Left lung (tissue), 10 donors: ENCODE results near the gene SERPINI1. TPM values are rescaled to one million over a fixed set of nuclear protein-coding genes. Genes with fewer than 3 reads are reported as not detected.

Source experiments
- ATAC-seq: fragments of 200-7000 bp; cut with Tn5 transposase; one replicate; pipeline ENCODE4 v1.9.1; 2020; ENCODE audit warnings: moderate library complexity
- DNase-seq, 4 donors: peaks; one replicate each; pipeline ENCODE4 v3.0.0-alpha.2; 2013 to 2020
- H3K27ac ChIP-seq, 2 donors: fragments of 200-600 bp; sonication (generic) in 1 of 2; one replicate each; pipeline versions ENCODE4 v1.5.0 to v1.8.0; 2020 to 2021
- H3K27me3 ChIP-seq, 2 donors: fragments of 200-600 bp; sonication (generic) in 1 of 2; one replicate each; pipeline versions ENCODE4 v1.5.0 to v1.8.0; 2020 to 2021
- H3K36me3 ChIP-seq, 2 donors: fragments of 200-600 bp; sonication (generic) in 1 of 2; one replicate each; pipeline versions ENCODE4 v1.5.0 to v1.8.0; 2020 to 2021
- H3K4me1 ChIP-seq, 2 donors: fragments of 200-600 bp; one replicate each; pipeline ENCODE4 v1.8.0; 2021
- H3K4me3 ChIP-seq, 2 donors: fragments of 200-600 bp; sonication (generic) in 1 of 2; one replicate each; pipeline versions ENCODE4 v1.5.0 to v1.8.0; 2020 to 2021; ENCODE audit warnings: mild to moderate bottlenecking in 1 of 2
- H3K9me3 ChIP-seq, 2 donors: fragments of 200-600 bp; sonication (generic) in 1 of 2; one replicate each; pipeline versions ENCODE4 v1.5.0 to v1.8.0; 2020 to 2021
- intact Hi-C, 2 donors: fragments of 100-400 bp; cut with DNase I; formaldehyde crosslinking; loops; one replicate each; pipeline versions ENCODE4 v1.11.2 to v1.14.2; 2022
- polyA plus RNA-seq, 6 donors: library from polyadenylated mRNA; unstranded; fragments of 120-200 nt; gene quantifications; one replicate each; pipeline ENCODE4 v1.2.1, GENCODE V29; 2013; ENCODE audit not compliant: insufficient read length in 6 of 6
- total RNA-seq, 2 donors: library from RNA; stranded (reverse); fragmentation: NEBNext Ultra II Directional; extraction: Animal tissue kit (Norgen Biotek cat#: 25700); gene quantifications; one replicate each; pipeline ENCODE4 v1.2.1, GENCODE V29; 2021
- TF ChIP-seq, protein P1 (sequence below), 2 donors: fragments of 200-600 bp; sonication (generic) in 1 of 2; IDR thresholded peaks; one replicate each; pipeline versions ENCODE4 v1.5.0 to v1.8.0; 2021; ENCODE audit warnings: antibody characterized with exemption in 2 of 2
- donor health status: DM: no; HTN: yes; CAD: no.
- donor health status: DM: no; HTN: no; CAD: no.

Gene SERPINI1
- total and polyA plus RNA-seq, 8 donors: 6.1 to 19.5 (median 11.2) TPM

DNA sequence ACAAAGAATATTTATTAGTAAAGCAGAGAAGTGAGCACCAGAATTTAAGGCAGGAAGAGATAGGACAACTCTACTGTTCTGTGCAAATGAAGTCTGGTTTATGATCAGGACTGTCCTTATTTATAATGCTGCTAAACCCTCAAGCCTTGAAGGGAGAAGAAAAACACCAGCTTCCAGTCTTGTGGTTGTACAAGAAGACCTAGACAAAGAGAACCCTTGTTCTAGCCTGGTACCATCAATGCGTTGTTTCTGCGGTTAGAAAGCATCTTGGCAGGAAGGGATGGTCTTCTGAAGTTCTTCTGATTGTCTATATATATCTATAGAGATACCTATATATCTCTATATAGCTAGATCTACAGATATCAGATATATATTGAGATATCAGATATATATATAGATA, 34.6 kb upstream of the SERPINI1 start:
- Histone ChIP-seq H3K27me3 (no peaks in the 10 kb centered on the region), H3K4me3 (no peak overlapping the region), H3K36me3 (peaks cover 0 to 35% of the 10 kb centered on the region in 2 donors), H3K9me3 (no peaks in the 10 kb centered on the region), H3K27ac (no peak overlapping the region), H3K4me1 (peaks cover 0 to 3% of the 10 kb centered on the region in 2 donors)
- intact Hi-C loops: no loop called here
- ATAC-seq (no peak), DNase-seq (no peak)
- TF ChIP-seq, protein P1, sequence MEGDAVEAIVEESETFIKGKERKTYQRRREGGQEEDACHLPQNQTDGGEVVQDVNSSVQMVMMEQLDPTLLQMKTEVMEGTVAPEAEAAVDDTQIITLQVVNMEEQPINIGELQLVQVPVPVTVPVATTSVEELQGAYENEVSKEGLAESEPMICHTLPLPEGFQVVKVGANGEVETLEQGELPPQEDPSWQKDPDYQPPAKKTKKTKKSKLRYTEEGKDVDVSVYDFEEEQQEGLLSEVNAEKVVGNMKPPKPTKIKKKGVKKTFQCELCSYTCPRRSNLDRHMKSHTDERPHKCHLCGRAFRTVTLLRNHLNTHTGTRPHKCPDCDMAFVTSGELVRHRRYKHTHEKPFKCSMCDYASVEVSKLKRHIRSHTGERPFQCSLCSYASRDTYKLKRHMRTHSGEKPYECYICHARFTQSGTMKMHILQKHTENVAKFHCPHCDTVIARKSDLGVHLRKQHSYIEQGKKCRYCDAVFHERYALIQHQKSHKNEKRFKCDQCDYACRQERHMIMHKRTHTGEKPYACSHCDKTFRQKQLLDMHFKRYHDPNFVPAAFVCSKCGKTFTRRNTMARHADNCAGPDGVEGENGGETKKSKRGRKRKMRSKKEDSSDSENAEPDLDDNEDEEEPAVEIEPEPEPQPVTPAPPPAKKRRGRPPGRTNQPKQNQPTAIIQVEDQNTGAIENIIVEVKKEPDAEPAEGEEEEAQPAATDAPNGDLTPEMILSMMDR (IDR thresholded peaks at IDR 0.05): no peak

DNA sequence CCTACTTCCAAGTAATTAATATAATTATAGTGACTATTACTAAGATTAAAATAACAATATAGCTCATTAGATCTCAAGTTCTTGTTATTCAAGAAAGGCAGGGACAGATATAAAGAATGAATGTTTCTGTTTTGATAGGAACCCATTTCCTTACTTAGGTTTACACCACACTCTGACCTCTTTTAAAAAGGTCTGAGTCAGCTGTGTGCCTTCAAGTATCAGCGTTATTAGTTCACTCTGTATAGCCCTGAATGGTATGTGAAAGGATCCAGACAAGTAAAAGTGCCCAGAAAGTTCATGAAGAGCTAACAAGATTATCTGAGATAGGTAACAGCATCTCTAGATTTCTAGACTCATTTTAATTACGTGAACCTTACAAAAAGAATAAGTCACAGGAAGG, 29.7 kb upstream of the SERPINI1 start:
- Histone ChIP-seq H3K4me3 (no peak overlapping the region), H3K27ac (no peak overlapping the region), H3K36me3 (peaks cover 0 to 61% of the 10 kb centered on the region in 2 donors), H3K4me1 (peaks cover 0 to 3% of the 10 kb centered on the region in 2 donors), H3K27me3 (no peaks in the 10 kb centered on the region), H3K9me3 (no peaks in the 10 kb centered on the region)
- no peak for ATAC-seq
- DNase-seq: no peak
- intact Hi-C loops: no loop called here
- TF ChIP-seq, protein P1 (IDR thresholded peaks at IDR 0.05): no peak

DNA sequence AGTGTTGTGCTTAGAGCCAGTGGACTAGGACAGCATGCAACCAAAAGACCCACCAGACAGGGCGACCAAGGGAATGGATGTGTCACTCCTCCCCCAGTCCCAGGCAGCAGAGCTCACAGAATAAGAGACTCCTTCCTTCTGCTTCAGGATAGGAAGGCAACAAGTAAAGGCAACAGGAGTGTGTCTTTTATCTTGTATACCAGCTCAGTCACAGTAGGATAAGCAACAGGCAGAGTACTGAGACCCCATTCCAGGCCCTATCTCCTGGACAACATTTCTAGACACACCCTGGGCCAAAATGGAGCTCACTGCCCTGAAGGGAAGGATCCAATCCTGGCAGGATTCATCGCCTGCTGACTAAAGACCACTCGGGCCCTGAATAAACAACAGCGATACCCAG, 25.8 kb upstream of the SERPINI1 start:
- ATAC-seq: no peak
- no peak for DNase-seq
- intact Hi-C loops: no loop called here

DNA sequence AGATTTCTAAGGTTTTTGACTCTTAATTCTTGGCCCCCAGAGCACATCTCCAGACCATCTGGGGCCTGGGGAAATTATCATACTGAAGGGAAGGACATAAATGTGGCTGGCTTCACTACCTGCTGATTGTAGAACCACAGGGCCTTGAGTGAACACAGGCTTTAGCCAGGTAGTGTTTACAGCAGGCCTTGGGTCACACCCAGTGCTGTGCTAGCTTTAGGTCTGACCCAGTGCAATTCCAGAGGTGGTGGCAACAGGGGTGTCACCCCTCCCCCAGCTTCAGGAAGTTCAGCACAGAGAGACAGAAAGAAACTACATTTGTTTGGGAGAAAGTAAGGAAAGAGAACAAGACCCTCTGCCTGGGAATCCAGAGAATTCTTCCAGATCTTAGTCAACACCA, 25.0 kb upstream of the SERPINI1 start:
- ATAC-seq (no peak), DNase-seq (no peak)
- Histone ChIP-seq H3K4me3 (no peak overlapping the region), H3K27me3 (no peaks in the 10 kb centered on the region), H3K9me3 (no peaks in the 10 kb centered on the region), H3K4me1 (peaks cover 0 to 1% of the 10 kb centered on the region in 2 donors), H3K27ac (no peak overlapping the region), H3K36me3 (peaks cover 0 to 37% of the 10 kb centered on the region in 2 donors)
- TF ChIP-seq, protein P1 (IDR thresholded peaks at IDR 0.05): no peak
- intact Hi-C loops: no loop called here

More for the DNA sequence above, 25.8 kb upstream of the SERPINI1 start:
- H3K4me3 ChIP-seq: no peak overlapping the region
- no peaks in the 10 kb centered on the region for H3K27me3 ChIP-seq
- peaks cover 0 to 40% of the 10 kb centered on the region in 2 donors for H3K36me3 ChIP-seq
- no peaks in the 10 kb centered on the region for H3K9me3 ChIP-seq
- H3K27ac ChIP-seq: no peak overlapping the region
- H3K4me1 ChIP-seq: peaks cover 0 to 3% of the 10 kb centered on the region in 2 donors
- TF ChIP-seq, protein P1 (IDR thresholded peaks at IDR 0.05): no peak

DNA sequence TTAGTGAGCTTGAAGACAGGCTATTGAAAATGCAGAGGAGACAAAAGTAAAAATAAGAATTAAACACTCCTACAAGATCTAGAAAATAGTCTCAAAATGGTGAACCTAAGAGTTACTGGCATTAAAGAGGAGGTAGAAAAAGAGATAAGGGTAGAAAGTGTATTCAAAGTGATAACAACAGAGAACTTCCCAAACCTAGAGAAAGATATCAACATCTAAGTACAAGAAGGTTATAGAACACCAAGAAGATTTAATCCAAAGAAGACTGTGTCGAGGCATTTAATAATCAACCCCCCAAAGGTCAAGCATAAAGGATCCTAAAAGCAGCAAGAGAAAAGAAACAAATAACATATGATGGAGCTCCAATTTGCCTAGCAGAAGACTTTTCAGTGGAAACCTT, 24.1 kb upstream of the SERPINI1 start:
- Histone ChIP-seq H3K4me1 (no peaks in the 10 kb centered on the region), H3K9me3 (no peaks in the 10 kb centered on the region), H3K27me3 (no peaks in the 10 kb centered on the region), H3K4me3 (no peak overlapping the region), H3K36me3 (peaks cover 0 to 38% of the 10 kb centered on the region in 2 donors), H3K27ac (no peak overlapping the region)
- DNase-seq (no peak), ATAC-seq (no peak)
- intact Hi-C loops: no loop called here
- TF ChIP-seq, protein P1 (IDR thresholded peaks at IDR 0.05): no peak
